GM13976 (cell line): ENCODE results near the gene SKIDA1.
A peak's percentile ranks its signal among the peaks of the same experiment; 100 is the strongest.
"Not testable (repeated sequence)": the region's sequence is repeated elsewhere in the genome, so short reads cannot be mapped to it uniquely, and the experiment has no call there.

Source experiments
- DNase-seq: peaks from one replicate; pipeline ENCODE4 v3.0.0; 2012; ENCODE audit warnings: low spot score
- in situ Hi-C: fragments of 300-500 bp; cut with MboI; formaldehyde crosslinking; loops from one replicate; pipeline ENCODE4 v1.12.0; 2022; ENCODE audit warnings: low sequenced_read_pairs, mixed read lengths, inconsistent platforms; ENCODE audit not compliant: unreplicated experiment
- TF ChIP-seq, protein P1 (sequence below): IDR thresholded peaks from 2 replicates; pipeline ENCODE4 v1.5.1; 2012; ENCODE audit warnings: borderline replicate concordance, mild to moderate bottlenecking; ENCODE audit not compliant: insufficient read depth; ENCODE audit errors: extremely low read depth, missing control alignments, control extremely low read depth

The SKIDA1 gene

DNA sequence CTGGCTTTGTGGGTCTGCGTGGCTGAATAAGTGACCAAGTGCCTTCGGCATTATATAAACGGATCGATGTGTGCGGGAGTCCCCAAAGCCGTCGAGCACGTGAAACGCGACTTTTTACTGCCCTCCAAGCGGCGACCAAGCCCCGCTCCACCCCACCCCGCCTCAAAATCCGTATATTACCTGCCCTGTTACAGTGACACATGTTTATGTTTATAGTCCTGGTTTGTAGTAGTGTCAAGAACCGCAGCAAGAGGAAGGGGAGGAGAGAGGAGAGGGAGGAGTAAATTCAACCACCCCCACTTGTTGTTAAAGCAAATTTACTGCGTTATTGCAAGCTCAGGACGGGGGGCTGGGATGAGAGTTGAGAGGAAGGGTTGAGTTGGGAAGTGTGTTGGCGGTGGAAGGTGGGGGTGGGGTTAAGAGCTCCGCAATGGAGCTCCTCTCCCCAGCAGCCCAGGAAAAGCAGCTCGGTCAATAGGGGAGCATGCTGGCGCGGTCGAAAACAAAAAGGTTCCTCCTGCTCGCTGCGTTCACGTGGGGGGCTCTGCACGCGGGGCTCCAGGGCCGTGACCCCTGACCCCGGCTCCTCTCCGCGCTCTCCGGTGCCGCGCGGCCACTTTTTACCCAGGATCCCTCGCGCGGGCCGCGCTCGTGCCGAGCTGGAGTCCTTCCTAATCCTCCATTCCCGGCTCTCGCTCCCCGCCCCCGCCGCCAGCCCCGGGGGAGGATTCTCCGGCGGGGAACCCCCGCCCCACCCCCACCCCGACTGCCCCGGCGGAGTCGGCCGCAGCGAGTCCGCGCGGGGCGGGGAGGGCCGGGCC lies at the start of gene SKIDA1:
TSS of gene SKIDA1 (minus strand) at position 316 of the 821 bp plus-strand sequence. CDS start 7,860 bp downstream, outside the sequence.
- TF ChIP-seq, protein P1, sequence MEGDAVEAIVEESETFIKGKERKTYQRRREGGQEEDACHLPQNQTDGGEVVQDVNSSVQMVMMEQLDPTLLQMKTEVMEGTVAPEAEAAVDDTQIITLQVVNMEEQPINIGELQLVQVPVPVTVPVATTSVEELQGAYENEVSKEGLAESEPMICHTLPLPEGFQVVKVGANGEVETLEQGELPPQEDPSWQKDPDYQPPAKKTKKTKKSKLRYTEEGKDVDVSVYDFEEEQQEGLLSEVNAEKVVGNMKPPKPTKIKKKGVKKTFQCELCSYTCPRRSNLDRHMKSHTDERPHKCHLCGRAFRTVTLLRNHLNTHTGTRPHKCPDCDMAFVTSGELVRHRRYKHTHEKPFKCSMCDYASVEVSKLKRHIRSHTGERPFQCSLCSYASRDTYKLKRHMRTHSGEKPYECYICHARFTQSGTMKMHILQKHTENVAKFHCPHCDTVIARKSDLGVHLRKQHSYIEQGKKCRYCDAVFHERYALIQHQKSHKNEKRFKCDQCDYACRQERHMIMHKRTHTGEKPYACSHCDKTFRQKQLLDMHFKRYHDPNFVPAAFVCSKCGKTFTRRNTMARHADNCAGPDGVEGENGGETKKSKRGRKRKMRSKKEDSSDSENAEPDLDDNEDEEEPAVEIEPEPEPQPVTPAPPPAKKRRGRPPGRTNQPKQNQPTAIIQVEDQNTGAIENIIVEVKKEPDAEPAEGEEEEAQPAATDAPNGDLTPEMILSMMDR = no peak
- peak; percentile 73 for DNase-seq
- in situ Hi-C loops = no loop called here

DNA sequence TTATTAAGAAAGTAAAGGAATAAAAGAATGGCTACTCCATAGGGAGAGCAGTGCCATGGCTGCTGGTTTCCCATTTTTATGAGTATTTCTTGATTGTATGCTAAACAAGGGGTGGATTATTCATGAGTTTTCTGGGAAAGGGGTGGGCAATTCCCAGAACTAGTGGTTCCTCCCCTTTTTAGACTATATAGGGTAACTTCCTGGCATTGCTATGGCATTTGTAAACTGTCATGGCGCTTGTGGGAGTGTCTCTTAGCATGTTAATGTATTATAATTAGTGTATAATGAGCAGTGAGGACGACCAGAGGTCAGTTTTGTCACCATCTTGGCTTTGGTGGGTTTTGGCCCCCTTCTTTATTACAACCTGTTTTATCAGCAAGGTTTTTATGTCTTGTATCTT lies 49.0 kb upstream of the SKIDA1 start:
- DNase-seq, in situ Hi-C loops: not testable (repeated sequence)

DNA sequence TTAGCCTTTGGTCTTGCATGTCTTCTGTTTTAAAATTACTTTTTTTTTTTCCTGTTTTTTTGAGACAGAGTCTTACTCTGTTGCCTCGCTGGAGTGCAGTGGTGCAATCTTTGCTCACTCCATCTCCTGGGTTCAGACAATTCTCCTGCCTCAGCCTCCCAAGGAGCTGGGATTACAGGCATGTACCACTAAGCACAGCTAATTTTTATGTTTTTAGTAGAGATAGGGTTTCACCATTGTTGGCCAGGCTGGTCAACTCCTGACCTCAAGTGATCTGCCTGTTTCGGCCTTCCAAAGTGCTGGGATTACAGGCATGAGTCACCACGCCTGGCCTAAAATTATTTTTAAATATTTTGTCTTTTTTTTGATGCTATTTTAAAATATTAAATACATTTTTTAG lies 47.1 kb upstream of the SKIDA1 start:
- in situ Hi-C loops = no loop called here
- TF ChIP-seq, protein P1 = no peak
- DNase-seq = no peak

DNA sequence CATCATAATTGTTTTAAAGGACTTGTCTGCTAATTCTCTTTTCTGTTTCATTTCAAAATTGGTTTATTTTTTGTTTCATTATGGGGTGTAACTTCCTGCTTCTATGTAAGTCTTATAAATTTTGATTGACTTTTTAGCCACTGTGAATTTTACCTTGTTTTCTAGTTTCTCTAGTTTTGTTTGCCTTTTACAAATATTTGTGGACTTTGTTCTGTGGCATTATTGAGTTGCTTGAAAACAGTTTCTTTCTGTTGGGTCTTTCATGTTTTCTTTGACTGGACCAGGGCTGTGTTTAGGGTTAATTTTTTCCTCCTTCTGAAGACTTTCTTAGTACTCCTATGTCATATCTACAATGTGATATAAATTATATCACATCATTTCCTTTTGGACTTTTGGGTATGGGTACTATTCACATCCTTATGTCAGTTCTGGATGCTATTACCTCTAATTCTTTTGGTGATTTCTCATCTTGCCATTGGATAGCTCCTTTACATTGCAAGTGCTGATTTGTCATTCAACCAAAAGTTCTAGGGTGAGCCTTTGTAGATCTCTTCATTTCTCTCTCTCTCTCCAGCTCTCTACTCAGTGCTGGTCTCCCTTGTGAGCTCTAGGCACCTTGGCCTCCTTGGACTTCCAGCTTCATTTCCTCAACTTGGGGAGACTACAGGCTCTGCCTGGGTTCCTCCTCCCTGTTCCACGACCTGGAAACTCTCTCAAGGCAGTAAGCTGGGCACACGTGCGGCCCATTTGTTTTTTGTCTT lies 45.5 kb upstream of the SKIDA1 start:
- TF ChIP-seq, protein P1 = no peak
- in situ Hi-C loops = no loop called here

DNA sequence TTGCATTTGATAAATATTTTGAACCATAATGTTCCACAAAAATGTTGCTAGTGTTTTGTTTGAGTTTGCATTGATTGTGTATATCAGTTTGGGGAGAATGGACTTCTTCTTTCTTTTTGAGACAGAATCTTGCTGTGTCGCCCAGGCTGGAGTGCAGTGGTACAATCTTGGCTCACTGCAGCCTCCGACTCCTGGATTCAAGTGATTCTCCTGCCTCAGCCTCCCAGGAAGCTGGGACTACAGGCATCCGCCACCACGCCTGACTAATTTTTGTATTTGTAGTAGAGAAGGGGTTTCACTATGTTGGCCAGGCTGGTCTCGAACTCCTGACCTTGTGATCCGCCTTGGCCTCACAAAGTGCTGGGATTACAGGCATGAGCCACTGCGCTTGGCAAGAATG lies 33.5 kb upstream of the SKIDA1 start:
- in situ Hi-C loops = not testable (repeated sequence)

More for the DNA sequence above, 45.5 kb upstream of the SKIDA1 start:
- DNase-seq = no peak

DNA sequence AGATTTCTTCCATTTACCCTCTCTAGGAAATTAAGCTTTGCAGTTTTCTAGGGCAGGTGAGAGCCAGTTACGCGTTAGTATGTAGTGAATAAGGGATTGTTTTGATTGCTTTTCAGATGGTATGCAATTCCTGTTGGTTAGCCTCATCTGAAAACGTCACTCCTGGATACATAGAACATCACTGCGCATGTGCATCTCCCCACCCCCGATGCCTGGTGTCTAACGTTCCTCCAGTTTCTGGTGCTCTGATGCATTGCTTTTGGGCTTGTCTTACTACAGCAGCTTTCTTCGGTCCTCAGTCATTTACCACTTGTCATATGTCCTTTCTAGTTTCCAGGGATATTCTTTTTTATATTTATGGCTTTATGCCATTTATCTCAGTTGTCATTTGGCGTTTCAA lies 31.0 kb upstream of the SKIDA1 start:
- TF ChIP-seq, protein P1 = no peak
- DNase-seq = no peak
- in situ Hi-C loops = no loop called here

More for the DNA sequence above, 33.5 kb upstream of the SKIDA1 start:
- not testable (repeated sequence) for DNase-seq

DNA sequence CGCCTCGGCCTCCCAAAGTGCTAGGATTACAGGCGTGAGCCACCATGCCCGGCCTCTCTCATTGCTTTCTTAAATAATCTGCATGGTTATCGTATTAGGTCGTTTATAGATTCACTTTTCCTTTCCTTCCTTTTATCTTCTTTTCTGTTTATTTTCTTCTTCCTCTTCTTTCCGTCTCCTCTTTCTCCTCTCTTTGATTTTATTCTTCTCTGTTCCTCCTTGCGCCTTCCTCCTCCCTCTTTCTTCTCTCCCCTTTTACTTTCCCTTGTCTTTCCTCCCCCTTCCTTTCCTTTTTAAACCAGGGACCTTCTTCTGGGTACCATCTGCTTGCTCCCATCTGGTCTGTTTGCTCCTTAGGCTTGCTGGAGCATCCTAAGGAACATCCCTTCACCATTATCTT lies 27.2 kb upstream of the SKIDA1 start:
- in situ Hi-C loops = no loop called here
- TF ChIP-seq, protein P1 = no peak
- DNase-seq = no peak
